HepG2 (cell line): ENCODE data around the gene MSTO1. TPM values are rescaled to one million over a fixed set of nuclear protein-coding genes. Genes with fewer than 3 reads are reported as not detected.

Experiments used
- AHR ChIP-seq: IDR thresholded peaks from 2 replicates; pipeline ENCODE4 v1.6.1; 2018; ENCODE audit warnings: missing genetic modification reagents, missing compliant biosample characterization
- CENPT ChIP-seq: sonication (generic); formaldehyde crosslinking; IDR thresholded peaks from 2 replicates; pipeline ENCODE4 v1.8.0; 2022; ENCODE audit warnings: low read depth, mild to moderate bottlenecking, moderate library complexity, missing genetic modification reagents
- CREB1 ChIP-seq, 2 experiments: fragments of 450-650 bp in 1 of 2; IDR thresholded peaks; 2 replicates each; pipeline ENCODE4 v1.6.1; 2016 to 2017; ENCODE audit warnings: control low read depth in 1 of 2, mild to moderate bottlenecking in 1 of 2, missing compliant biosample characterization in 1 of 2, missing genetic modification characterization in 1 of 2
- DMAP1 ChIP-seq: IDR thresholded peaks from 2 replicates; pipeline ENCODE4 v1.6.1; 2016
- DR1 ChIP-seq: sonication (generic); formaldehyde crosslinking; IDR thresholded peaks from 2 replicates; pipeline ENCODE4 v1.8.0; 2021; ENCODE audit warnings: mild to moderate bottlenecking, missing genetic modification reagents, inconsistent platforms
- GABPA ChIP-seq, 2 experiments: IDR thresholded peaks; 2 replicates each; pipeline ENCODE4 v1.6.1; 2011 to 2016; ENCODE audit warnings: low read depth in 2 of 2, low read length in 1 of 2, missing biosample characterization in 1 of 2, missing genetic modification characterization in 1 of 2
- JUN ChIP-seq: sonication (generic); formaldehyde crosslinking; IDR thresholded peaks from 2 replicates; pipeline ENCODE4 v1.4.0; 2020; ENCODE audit warnings: mild to moderate bottlenecking, missing genetic modification reagents
- LBX2 ChIP-seq: sonication (generic); formaldehyde crosslinking; IDR thresholded peaks from 2 replicates; pipeline ENCODE4 v1.5.0; 2020; ENCODE audit warnings: missing genetic modification reagents, mild to moderate bottlenecking, borderline replicate concordance
- NBN ChIP-seq: fragments of 450-650 bp; conservative IDR thresholded peaks from 2 replicates; pipeline ENCODE4 v1.6.1; 2017
- NFIB ChIP-seq: sonication (generic); formaldehyde crosslinking; IDR thresholded peaks from 2 replicates; pipeline ENCODE4 v1.9.0; 2021; ENCODE audit warnings: missing genetic modification reagents, mild to moderate bottlenecking, borderline replicate concordance
- POGK ChIP-seq: sonication (generic); formaldehyde crosslinking; conservative IDR thresholded peaks from 2 replicates; pipeline ENCODE4 v1.8.0; 2022; ENCODE audit warnings: mild to moderate bottlenecking, moderate library complexity, missing genetic modification reagents
- POLR2AphosphoS2 ChIP-seq: IDR thresholded peaks from 2 replicates; pipeline ENCODE4 v1.6.1; 2011; ENCODE audit warnings: low read depth, low read length, improper control_type of control experiment
- RXRB ChIP-seq: IDR thresholded peaks from 2 replicates; pipeline ENCODE4 v1.6.1; 2016; ENCODE audit warnings: borderline replicate concordance, missing genetic modification reagents, missing compliant biosample characterization
- STAT5B ChIP-seq: sonication (generic); formaldehyde crosslinking; IDR thresholded peaks from 2 replicates; pipeline ENCODE4 v1.4.0; 2020; ENCODE audit warnings: missing genetic modification reagents
- TEF ChIP-seq: sonication (generic); formaldehyde crosslinking; IDR thresholded peaks from 2 replicates; pipeline ENCODE4 v1.5.0; 2020; ENCODE audit warnings: missing genetic modification reagents
- YEATS4 ChIP-seq: sonication (generic); formaldehyde crosslinking; IDR thresholded peaks from 2 replicates; pipeline ENCODE4 v1.4.0; 2020; ENCODE audit warnings: missing genetic modification reagents, borderline replicate concordance
- ZHX1 ChIP-seq: sonication (generic); formaldehyde crosslinking; IDR thresholded peaks from 2 replicates; pipeline ENCODE4 v1.8.1; 2022; ENCODE audit warnings: low read depth, mild to moderate bottlenecking, missing genetic modification reagents
- ZNF20 ChIP-seq: sonication (generic); formaldehyde crosslinking; IDR thresholded peaks from 2 replicates; pipeline ENCODE4 v1.4.0; 2020; ENCODE audit warnings: mild to moderate bottlenecking, moderate library complexity, missing genetic modification reagents
- ZNF232 ChIP-seq: sonication (generic); formaldehyde crosslinking; IDR thresholded peaks from 2 replicates; pipeline ENCODE4 v1.4.0; 2020; ENCODE audit warnings: missing genetic modification reagents, borderline replicate concordance
- ZNF264 ChIP-seq: sonication (generic); formaldehyde crosslinking; IDR thresholded peaks from 2 replicates; pipeline ENCODE4 v1.4.0; 2020; ENCODE audit warnings: missing genetic modification reagents
- ZNF446 ChIP-seq: sonication (generic); formaldehyde crosslinking; IDR thresholded peaks from 2 replicates; pipeline ENCODE4 v1.5.0; 2020; ENCODE audit warnings: mild to moderate bottlenecking, missing genetic modification reagents
- ZNF570 ChIP-seq: sonication (generic); formaldehyde crosslinking; IDR thresholded peaks from 2 replicates; pipeline ENCODE4 v1.4.0; 2020; ENCODE audit warnings: mild to moderate bottlenecking, missing genetic modification reagents, borderline replicate concordance
- ZNF615 ChIP-seq: sonication (generic); formaldehyde crosslinking; IDR thresholded peaks from 2 replicates; pipeline ENCODE4 v1.5.0; 2020; ENCODE audit warnings: mild to moderate bottlenecking, missing genetic modification reagents, borderline replicate concordance
- ZNF740 ChIP-seq: sonication (generic); formaldehyde crosslinking; IDR thresholded peaks from 2 replicates; pipeline ENCODE4 v1.4.0; 2020; ENCODE audit warnings: missing genetic modification reagents
- polyA plus RNA-seq, 8 experiments: library from polyadenylated mRNA; depleted of rRNA in 3 of 8; stranded (reverse) in 7 of 8; unstranded in 1 of 8; fragments of >200 nt; fragmentation: Illumina TruSeq in 4 of 8; extraction: Trizol in 4 of 8; gene quantifications; 2 replicates each; pipeline versions ENCODE4 v1.2.1 to v1.2.3, GENCODE V29; 2011 to 2016; ENCODE audit warnings: low read depth in 4 of 8, missing spikeins in 1 of 8, mixed read lengths in 1 of 8; ENCODE audit not compliant: insufficient read depth in 1 of 8
- total RNA-seq, 5 experiments: library from RNA; depleted of rRNA; stranded (reverse); fragments of >200 nt; fragmentation: Illumina TruSeq; extraction: Trizol; gene quantifications; 2 replicates each; pipeline ENCODE4 v1.2.3, GENCODE V29; 2016; ENCODE audit warnings: low read depth in 1 of 5

MSTO1 gene
- total and polyA plus RNA-seq, 2 of the 13 experiments (the other 11 are each of a cell fraction or from before 2014, with no cell fraction given), result 19.1 to 25.3 TPM

- TF ChIP-seq GABPA (IDR thresholded peaks at IDR 0.05; ENCODE audit: low read depth, low read length), result no peak
- no peak for TF ChIP-seq GABPA (CRISPR knock-in tag; IDR thresholded peaks at IDR 0.05; ENCODE audit: low read depth)
- TF ChIP-seq JUN (CRISPR knock-in tag), result no peak
- TF ChIP-seq DMAP1 (CRISPR knock-in tag), result peak; percentile 99
- peak; percentile 42; the same call in 1 of the 2 replicates for TF ChIP-seq CREB1 (IDR thresholded peaks at IDR 0.05)
- peak; percentile 59 for TF ChIP-seq CREB1 (CRISPR knock-in tag; IDR thresholded peaks at IDR 0.05)
- TF ChIP-seq ZNF20, result no peak
- TF ChIP-seq DR1 (CRISPR knock-in tag), result peak; percentile 79; the same call in 1 of the 2 replicates
- TF ChIP-seq LBX2 (CRISPR knock-in tag), result no peak; the same call in 1 of the 2 replicates
- no peak for TF ChIP-seq TEF
- peak; percentile 94 for TF ChIP-seq YEATS4 (CRISPR knock-in tag)
- no peak for TF ChIP-seq ZNF570
- no peak for TF ChIP-seq ZNF264 (CRISPR knock-in tag)
- TF ChIP-seq POLR2AphosphoS2, result no peak
- no peak for TF ChIP-seq ZHX1 (CRISPR knock-in tag)
- no peak for TF ChIP-seq ZNF740 (CRISPR knock-in tag)
- TF ChIP-seq POGK, result peak; percentile 62
- 0 out of 2 replicates have a peak, but pooled peaks have one; percentile 52 for TF ChIP-seq AHR (CRISPR knock-in tag)
- no peak for TF ChIP-seq STAT5B
- TF ChIP-seq NFIB (CRISPR knock-in tag), result no peak
- no peak for TF ChIP-seq NBN
- TF ChIP-seq CENPT (CRISPR knock-in tag), result no peak
- no peak for TF ChIP-seq ZNF615
- TF ChIP-seq ZNF232, result no peak
- no peak for TF ChIP-seq ZNF446 (CRISPR knock-in tag)
- TF ChIP-seq RXRB (CRISPR knock-in tag), result 0 out of 2 replicates have a peak, but pooled peaks have one; percentile 52
Measured at GRCh38 chr1:155609515-155610256, at the start of gene MSTO1 (continued).
